Neuronal stem cell (in vitro differentiated cells): ENCODE data around the gene RGL2.
A peak's percentile ranks its signal among the peaks of the same experiment; 100 is the strongest.

ENCODE experiments used
- DNase-seq: peaks from one replicate; pipeline ENCODE4 v3.0.0-alpha.2; 2013; ENCODE audit warnings: low spot score
- H2AFZ ChIP-seq: one replicate; pipeline ENCODE4 v1.6.1; 2013; ENCODE audit warnings: mild to moderate bottlenecking, low read length, inconsistent platforms
- H2AK5ac ChIP-seq: 2 replicates; pipeline ENCODE4 v1.6.1; 2013; ENCODE audit warnings: low read depth, mild to moderate bottlenecking, inconsistent platforms, low read length, moderate library complexity, mixed read lengths
- H2BK120ac ChIP-seq: 2 replicates; pipeline ENCODE4 v1.6.1; 2013; ENCODE audit warnings: low read depth, mild to moderate bottlenecking, inconsistent platforms, low read length, moderate library complexity, mixed read lengths
- H2BK12ac ChIP-seq: one replicate; pipeline ENCODE4 v1.6.1; 2013; ENCODE audit warnings: low read length, inconsistent platforms
- H2BK15ac ChIP-seq: 2 replicates; pipeline ENCODE4 v1.6.1; 2013; ENCODE audit warnings: mild to moderate bottlenecking, low read length, inconsistent platforms, mixed read lengths
- H2BK5ac ChIP-seq: one replicate; pipeline ENCODE4 v1.6.1; 2013; ENCODE audit warnings: inconsistent platforms, mild to moderate bottlenecking, low read length, moderate library complexity
- H3K14ac ChIP-seq: one replicate; pipeline ENCODE4 v1.6.1; 2013; ENCODE audit warnings: low read length, inconsistent platforms
- H3K18ac ChIP-seq: 2 replicates; pipeline ENCODE4 v1.6.1; 2013; ENCODE audit warnings: low read length, inconsistent platforms
- H3K23ac ChIP-seq: 2 replicates; pipeline ENCODE4 v1.6.1; 2013; ENCODE audit warnings: low read depth, mild to moderate bottlenecking, mixed read lengths, low read length, inconsistent platforms; ENCODE audit not compliant: poor library complexity
- H3K27ac ChIP-seq: replicated peaks from 3 replicates; pipeline ENCODE4 v1.5.1; 2013; ENCODE audit warnings: low read length, inconsistent platforms
- H3K27me3 ChIP-seq, 3 experiments: 2 replicates each; pipeline ENCODE4 v1.6.1; 2013; ENCODE audit warnings: low read length in 3 of 3, mild to moderate bottlenecking in 2 of 3, inconsistent platforms in 1 of 3, low read depth in 1 of 3, mixed read lengths in 1 of 3, moderate library complexity in 1 of 3; ENCODE audit not compliant: control insufficient read depth in 3 of 3, insufficient read depth in 3 of 3
- H3K36me3 ChIP-seq, 2 donors: replicated peaks in 1 of 2; 2 replicates each; pipeline ENCODE4 v1.6.1; 2013; ENCODE audit warnings: low read length in 2 of 2; ENCODE audit not compliant: control insufficient read depth in 2 of 2, insufficient read depth in 2 of 2
- H3K4ac ChIP-seq: 2 replicates; pipeline ENCODE4 v1.6.1; 2013; ENCODE audit warnings: inconsistent platforms, mild to moderate bottlenecking, low read length, moderate library complexity
- H3K4me1 ChIP-seq, 2 donors: 1 replicate in 1 of 2; 2 replicates in 1 of 2; pipeline ENCODE4 v1.6.1; 2013; ENCODE audit warnings: low read length in 2 of 2, low read depth in 1 of 2; ENCODE audit not compliant: control insufficient read depth in 2 of 2, insufficient read depth in 1 of 2
- H3K4me2 ChIP-seq: one replicate; pipeline ENCODE4 v1.6.1; 2013; ENCODE audit warnings: mild to moderate bottlenecking, low read length, inconsistent platforms; ENCODE audit not compliant: insufficient read depth, poor library complexity, severe bottlenecking
- H3K4me3 ChIP-seq, 2 donors: 2 replicates each; pipeline ENCODE4 v1.5.1; 2013; ENCODE audit warnings: low read length in 2 of 2, mild to moderate bottlenecking in 2 of 2, inconsistent platforms in 1 of 2, moderate library complexity in 1 of 2
- H3K79me1 ChIP-seq: one replicate; pipeline ENCODE4 v1.6.1; 2013; ENCODE audit warnings: low read depth, mild to moderate bottlenecking, inconsistent platforms, low read length, moderate library complexity
- H3K9ac ChIP-seq: one replicate; pipeline ENCODE4 v1.6.1; 2013; ENCODE audit warnings: mild to moderate bottlenecking, low read depth, low read length, inconsistent platforms; ENCODE audit not compliant: poor library complexity
- H3K9me3 ChIP-seq, 2 donors: replicated peaks in 1 of 2; 2 replicates each; pipeline versions ENCODE3 to v1.6.1; 2013; ENCODE audit warnings: low read length in 2 of 2, mild to moderate bottlenecking in 2 of 2, inconsistent platforms in 1 of 2, low read depth in 1 of 2, mixed read lengths in 1 of 2, moderate library complexity in 1 of 2; ENCODE audit not compliant: control insufficient read depth in 2 of 2, insufficient read depth in 1 of 2
- H4K8ac ChIP-seq: one replicate; pipeline ENCODE4 v1.6.1; 2013; ENCODE audit warnings: low read depth, mild to moderate bottlenecking, inconsistent platforms, low read length, moderate library complexity
- H4K91ac ChIP-seq: one replicate; pipeline ENCODE4 v1.6.1; 2013; ENCODE audit warnings: low read length, low read depth, mild to moderate bottlenecking, inconsistent platforms; ENCODE audit not compliant: poor library complexity
- WGBS, 2 donors: extraction: QIAGEN DNeasy Blood & Tissue Kit; methylation state at CpG; one replicate each; pipeline ENCODE4 v1.1.7; 2013; ENCODE audit warnings: missing lambda C conversion rate in 2 of 2, mixed read lengths in 1 of 2; ENCODE audit not compliant: insufficient read length in 2 of 2, insufficient replicate concordance in 1 of 2; ENCODE audit errors: extremely low coverage in 2 of 2; 5-methylcytosine and 5-hydroxymethylcytosine counted together

The RGL2 gene

DNA sequence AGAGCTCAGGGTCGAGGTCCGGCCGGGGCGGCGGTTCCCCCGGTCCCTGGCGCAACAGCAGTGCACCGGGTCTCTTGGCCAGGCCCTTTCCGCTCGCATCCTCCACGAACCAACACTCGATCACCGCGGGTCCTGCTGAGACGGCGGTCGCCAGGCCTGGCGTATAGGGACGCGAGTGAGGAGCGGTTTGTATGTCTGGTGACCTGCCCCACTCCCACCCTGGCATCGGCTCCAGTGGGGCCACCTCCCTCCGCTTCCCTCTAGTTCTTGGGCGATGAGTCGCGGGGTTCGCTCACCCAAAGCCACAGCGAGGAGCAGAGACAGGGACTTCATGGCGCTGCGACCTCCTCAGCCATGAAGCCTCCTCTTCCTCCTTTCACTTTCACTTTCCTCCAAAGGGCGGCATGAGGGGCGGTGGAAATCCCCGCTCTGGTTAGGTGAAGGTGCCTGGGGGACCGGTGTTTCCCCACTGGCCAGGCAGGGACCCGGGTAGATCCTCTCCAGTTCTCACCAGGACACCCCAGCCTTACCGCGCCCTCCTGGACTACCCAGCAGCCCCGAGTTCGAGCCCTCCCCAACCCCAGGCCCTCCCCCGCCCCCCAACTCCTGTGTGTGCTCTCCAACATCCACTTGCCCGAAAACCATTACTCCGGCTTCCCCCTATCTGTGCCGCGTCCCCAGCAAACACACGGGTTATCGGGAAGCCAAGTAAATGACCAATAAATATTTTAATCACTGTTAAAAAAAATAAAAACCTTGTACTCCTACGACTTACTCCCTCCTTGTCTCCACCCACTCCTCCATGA is 15.2 kb upstream of the RGL2 start, which contains the start of gene TAPBP:
Gene TAPBP (minus strand): TSS at position 370 of the 806 bp plus-strand sequence. CDS start 37 bp downstream, at position 333.
- peak within 1 kb of the TSS; percentile 95 for H3K23ac ChIP-seq
- peaks cover 0 to 16% (median 0%) of the 10 kb centered on the region in 3 experiments for H3K27me3 ChIP-seq
- H3K9me3 ChIP-seq = no peaks in the 10 kb centered on the region
- peak within 1 kb of the TSS; percentile 56 for H2BK120ac ChIP-seq
- no peak within 1 kb of the TSS for H4K91ac ChIP-seq
- peak within 1 kb of the TSS; percentile 92 for H3K4me2 ChIP-seq
- peaks cover 7 to 25% of the 10 kb centered on the region in 2 donors for H3K36me3 ChIP-seq
- peak within 1 kb of the TSS; percentile 76 for H2BK15ac ChIP-seq
- peaks cover 20 to 28% of the 10 kb centered on the region in 2 donors for H3K4me1 ChIP-seq
- peak within 1 kb of the TSS; percentile 97 for H3K9ac ChIP-seq
- peak within 1 kb of the TSS; percentile 59 for H3K14ac ChIP-seq
- peak within 1 kb of the TSS; percentile 83 for H2AFZ ChIP-seq
- WGBS, 2 donors = no CpG with 5 or more reads among the region's 47 CpGs
- peak within 1 kb of the TSS; percentile 12 for H3K27ac ChIP-seq
- DNase-seq = no peak
- peaks cover 3% of the 10 kb centered on the region for H3K79me1 ChIP-seq
- H2AK5ac ChIP-seq = peak within 1 kb of the TSS; percentile 82
- H3K4me3 ChIP-seq = peak within 1 kb of the TSS; percentile 74 to 79
- peak within 1 kb of the TSS; percentile 85 for H2BK5ac ChIP-seq
- H4K8ac ChIP-seq = peak within 1 kb of the TSS; percentile 93
- peak within 1 kb of the TSS; percentile 77 for H2BK12ac ChIP-seq
- H3K4ac ChIP-seq = peak within 1 kb of the TSS; percentile 4
- H3K18ac ChIP-seq = peak within 1 kb of the TSS; percentile 98

GRCh38 chr6:33313105-33313708 is 14.5 kb upstream of the RGL2 start:
- no peaks in the 10 kb centered on the region for H3K9me3 ChIP-seq
- no peak overlapping the region for H4K91ac ChIP-seq
- peak overlapping the region; percentile 83 for H2AFZ ChIP-seq
- peaks cover 18 to 24% of the 10 kb centered on the region in 2 donors for H3K4me1 ChIP-seq
- peak overlapping the region; percentile 74 to 79 for H3K4me3 ChIP-seq
- peaks cover 0 to 16% (median 0%) of the 10 kb centered on the region in 3 experiments for H3K27me3 ChIP-seq
- peak overlapping the region; percentile 97 for H3K9ac ChIP-seq
- peak overlapping the region; percentile 98 for H3K18ac ChIP-seq
- H2BK15ac ChIP-seq = peak overlapping the region; percentile 76
- peak overlapping the region; percentile 92 for H3K4me2 ChIP-seq
- no peak overlapping the region for H2BK12ac ChIP-seq
- peak overlapping the region; percentile 85 for H2BK5ac ChIP-seq
- peaks cover 5 to 18% of the 10 kb centered on the region in 2 donors for H3K36me3 ChIP-seq
- WGBS, 2 donors = no CpG with 5 or more reads among the region's 33 CpGs
- DNase-seq = no peak
- H3K23ac ChIP-seq = peak overlapping the region; percentile 95
- H2BK120ac ChIP-seq = peak overlapping the region; percentile 56
- H3K14ac ChIP-seq = peak overlapping the region; percentile 59
- H3K4ac ChIP-seq = no peak overlapping the region
- H2AK5ac ChIP-seq = peak overlapping the region; percentile 82
- peaks cover 3% of the 10 kb centered on the region for H3K79me1 ChIP-seq
- H3K27ac ChIP-seq = peak overlapping the region; percentile 12
- no peak overlapping the region for H4K8ac ChIP-seq

DNA sequence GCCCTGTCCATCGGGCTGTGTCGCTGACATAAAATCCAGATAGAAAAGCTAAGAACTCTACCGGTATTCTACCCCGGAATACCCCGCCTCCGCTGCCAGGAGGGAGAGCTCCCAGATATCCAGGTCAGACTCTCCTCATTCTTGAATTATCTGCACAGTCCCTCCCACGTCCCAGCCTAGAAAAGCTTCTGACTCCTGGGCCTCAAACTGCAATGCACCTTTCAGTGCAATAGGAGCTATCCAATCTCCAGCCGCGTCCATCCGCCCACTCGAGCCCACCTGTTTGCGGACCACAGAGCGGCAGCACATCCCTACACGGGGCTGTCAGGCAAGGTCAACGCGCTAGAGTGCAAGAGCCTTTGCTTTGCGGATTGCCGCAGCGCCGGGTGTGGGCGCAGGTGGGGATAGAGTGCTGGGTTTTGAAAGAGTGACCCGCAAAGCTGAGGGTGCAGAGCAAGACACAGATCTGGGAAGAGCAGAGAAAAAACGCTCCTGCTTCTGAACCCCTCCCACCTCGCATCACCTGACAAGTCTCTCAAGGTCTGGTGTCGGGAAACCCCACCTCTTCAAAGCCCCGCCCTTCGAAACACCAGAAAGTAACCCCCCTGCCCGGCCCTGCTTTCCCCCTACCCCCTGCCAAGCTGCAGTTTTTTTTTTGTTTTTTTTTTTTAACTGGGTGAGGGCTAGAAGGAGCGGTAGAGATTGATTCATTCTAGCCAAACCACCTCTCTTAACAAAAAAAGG is 13.8 kb upstream of the RGL2 start:
- peak overlapping the region; percentile 44 for H3K18ac ChIP-seq
- H3K4me1 ChIP-seq = peaks cover 18 to 22% of the 10 kb centered on the region in 2 donors
- H2BK120ac ChIP-seq = no peak overlapping the region
- no peak overlapping the region for H4K91ac ChIP-seq
- H3K23ac ChIP-seq = peak overlapping the region; percentile 2
- H3K4me2 ChIP-seq = peak overlapping the region; percentile 92
- peak overlapping the region; percentile 2 for H2AK5ac ChIP-seq
- no peak overlapping the region for H3K14ac ChIP-seq
- H2BK5ac ChIP-seq = no peak overlapping the region
- peaks cover 3% of the 10 kb centered on the region for H3K79me1 ChIP-seq
- no peak overlapping the region for H2BK15ac ChIP-seq
- H4K8ac ChIP-seq = no peak overlapping the region
- peak overlapping the region; percentile 74 to 79 for H3K4me3 ChIP-seq
- peak overlapping the region; percentile 83 for H2AFZ ChIP-seq
- H3K9me3 ChIP-seq = no peaks in the 10 kb centered on the region
- H3K9ac ChIP-seq = peak overlapping the region; percentile 56
- H2BK12ac ChIP-seq = no peak overlapping the region
- no peak overlapping the region for H3K4ac ChIP-seq
- peaks cover 0 to 16% (median 0%) of the 10 kb centered on the region in 3 experiments for H3K27me3 ChIP-seq
- H3K27ac ChIP-seq = no peak overlapping the region
- no CpG with 5 or more reads among the region's 29 CpGs for WGBS, 2 donors
- peaks cover 5 to 17% of the 10 kb centered on the region in 2 donors for H3K36me3 ChIP-seq
- no peak for DNase-seq
